Mesenteric fat pad (tissue), 1 donor: Measurements from ENCODE around the gene KCNJ15. TPM values are rescaled to one million over a fixed set of nuclear protein-coding genes. Genes with fewer than 3 reads are reported as not detected.
"Not testable (repeated sequence)": the region's sequence is repeated elsewhere in the genome, so short reads cannot be mapped to it uniquely, and the experiment has no call there.

Source experiments
- DNase-seq: peaks from one replicate; pipeline ENCODE4 v3.0.0-alpha.2; 2020; ENCODE audit warnings: low spot score
- total RNA-seq: library from RNA; stranded (reverse); fragmentation: NEBNext Ultra II Directional; extraction: Animal tissue kit (Norgen Biotek cat#: 25700); gene quantifications from one replicate; pipeline ENCODE4 v1.2.1, GENCODE V29; 2021
- donor health status: DM: yes; HTN: yes; CAD: no.

The KCNJ15 gene
- total RNA-seq, 1 donor from 2014 or later, result 7.6 TPM

DNA sequence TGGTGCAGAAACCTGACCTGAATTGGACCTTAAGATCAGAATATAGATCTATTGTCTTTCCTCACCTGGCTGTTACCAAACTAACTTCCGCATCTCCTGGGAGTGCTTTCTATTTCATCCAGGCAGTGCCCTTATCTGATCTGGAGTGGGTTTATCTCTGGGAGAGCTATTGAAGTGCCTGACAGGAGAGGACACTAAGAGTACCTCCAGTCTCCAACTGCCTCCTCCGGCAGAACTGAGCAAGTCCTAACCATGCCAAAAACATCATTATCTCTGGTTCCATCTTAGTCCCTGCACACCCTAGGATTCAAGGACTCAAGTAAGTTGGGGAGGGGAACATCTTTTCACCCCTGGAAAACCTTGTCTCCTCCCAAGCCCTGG lies 12.4 kb upstream of the KCNJ15 start:
- DNase-seq, result no peak

DNA sequence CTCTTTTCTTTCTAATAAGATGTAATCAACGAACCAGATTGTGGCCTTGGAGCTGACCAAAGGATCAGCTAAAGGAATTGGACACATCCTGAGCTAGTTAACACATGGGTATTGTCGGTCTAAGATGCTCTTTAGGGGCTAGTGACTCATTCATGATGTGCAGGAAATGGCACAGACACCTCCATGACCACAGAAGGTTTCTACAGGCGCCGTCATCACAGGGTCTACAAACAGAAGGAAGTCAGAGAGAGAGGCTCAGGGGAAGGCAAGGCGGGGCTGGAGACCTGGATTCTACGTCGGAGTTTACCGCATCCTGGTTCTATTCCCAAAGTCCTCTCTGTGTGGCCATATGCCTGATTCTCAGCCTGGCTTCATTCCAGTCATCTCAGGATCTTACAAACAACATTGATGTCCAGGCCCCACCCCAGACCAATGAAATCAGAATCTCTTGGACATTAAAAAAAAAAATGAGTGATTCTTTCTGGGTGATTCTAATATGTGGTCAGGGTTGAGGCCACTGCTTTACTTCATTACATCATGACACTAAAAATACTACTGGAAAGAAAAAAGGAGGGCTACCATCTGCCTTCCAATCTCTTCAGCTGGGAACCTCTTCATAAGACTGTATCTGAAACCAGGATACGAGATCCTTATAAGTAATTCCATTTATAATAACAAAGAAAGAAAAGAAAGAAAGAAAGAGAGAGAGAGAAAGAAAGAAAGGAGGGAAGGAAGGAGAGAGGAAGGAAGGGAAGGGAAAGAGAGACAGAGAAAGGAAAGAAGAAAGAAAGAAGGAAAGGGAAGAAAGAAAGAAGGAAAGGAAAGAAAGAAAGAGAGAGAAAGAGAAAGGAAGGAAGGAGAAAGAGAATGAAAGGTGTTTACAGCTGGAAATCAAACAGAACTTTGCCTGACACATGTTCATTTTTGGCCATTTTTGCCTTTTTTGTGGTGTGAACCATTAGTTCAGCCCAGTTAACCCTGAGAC lies 11.6 kb upstream of the KCNJ15 start:
- DNase-seq, result no peak

GRCh38 chr21:38246511-38246910 lies 10.3 kb upstream of the KCNJ15 start:
- no peak for DNase-seq

DNA sequence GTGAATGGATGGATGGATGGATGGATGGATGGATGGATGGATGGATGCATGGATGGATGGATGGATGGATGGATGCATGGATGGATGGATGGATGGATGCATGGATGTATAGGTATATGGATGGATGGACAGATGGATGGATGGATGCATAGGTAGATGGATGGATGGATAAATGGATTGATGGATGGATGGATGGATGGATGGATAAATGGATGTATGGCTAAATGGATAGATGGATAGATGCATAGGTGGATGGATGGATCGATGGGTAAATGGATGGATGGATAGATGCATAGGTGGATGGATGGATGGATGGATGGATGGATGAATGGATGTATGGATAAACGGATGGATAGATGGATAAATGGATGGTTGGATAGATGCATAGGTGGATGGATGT lies 9.7 kb upstream of the KCNJ15 start:
- not testable (repeated sequence) for DNase-seq

DNA sequence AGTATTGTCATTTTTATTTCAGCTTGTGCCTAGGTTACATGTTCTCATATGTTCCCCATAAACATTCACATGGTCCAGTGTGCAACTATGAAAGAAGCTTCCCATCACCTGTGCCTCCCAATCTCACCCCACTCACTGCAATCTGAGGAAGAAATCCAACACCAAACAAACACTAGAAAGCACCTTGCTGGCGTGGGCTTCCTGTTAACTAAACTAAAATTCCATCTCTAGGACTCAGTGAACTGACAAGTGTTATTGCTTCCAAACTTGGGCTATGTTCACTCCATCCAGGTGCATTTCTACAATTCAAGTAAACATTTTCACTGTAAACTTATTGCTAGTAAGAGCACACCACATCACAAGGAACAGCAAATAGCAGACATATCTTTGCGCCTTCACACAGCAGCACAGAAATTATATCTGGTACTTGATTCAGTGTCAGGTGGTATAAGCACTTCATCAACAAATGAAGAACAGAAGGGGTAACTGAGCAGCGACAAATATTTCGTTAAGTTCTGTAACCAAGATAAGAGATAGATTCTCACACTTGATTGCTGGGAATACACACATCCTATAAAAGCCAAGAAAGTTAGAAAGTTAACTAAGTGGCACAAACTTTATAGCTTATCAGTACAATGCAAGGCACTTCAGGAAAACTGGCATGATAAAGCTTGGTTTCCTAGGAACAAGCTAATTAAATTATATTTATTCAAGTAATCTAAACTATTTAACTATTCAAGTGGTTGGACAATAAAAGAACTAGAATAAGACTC lies 8.9 kb upstream of the KCNJ15 start:
- no peak for DNase-seq

DNA sequence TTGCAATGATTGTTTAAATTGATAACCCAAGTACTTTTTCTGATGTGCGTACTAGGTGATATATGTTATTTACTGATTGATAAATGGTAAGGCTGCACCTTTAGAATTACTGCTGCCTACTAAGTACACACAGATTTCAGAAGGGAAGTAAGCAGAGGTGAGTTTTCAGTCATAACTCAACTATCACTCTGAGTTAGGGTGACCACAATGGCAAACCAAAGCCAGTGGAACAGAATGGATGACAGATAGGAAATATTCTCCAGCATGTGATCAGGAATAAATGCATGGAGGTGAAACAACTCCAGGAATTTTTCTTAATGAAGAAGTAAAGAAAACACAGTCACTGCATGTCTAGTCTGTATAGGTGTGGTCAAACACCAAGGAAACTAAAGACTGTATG lies 7.5 kb upstream of the KCNJ15 start:
- no peak for DNase-seq

DNA sequence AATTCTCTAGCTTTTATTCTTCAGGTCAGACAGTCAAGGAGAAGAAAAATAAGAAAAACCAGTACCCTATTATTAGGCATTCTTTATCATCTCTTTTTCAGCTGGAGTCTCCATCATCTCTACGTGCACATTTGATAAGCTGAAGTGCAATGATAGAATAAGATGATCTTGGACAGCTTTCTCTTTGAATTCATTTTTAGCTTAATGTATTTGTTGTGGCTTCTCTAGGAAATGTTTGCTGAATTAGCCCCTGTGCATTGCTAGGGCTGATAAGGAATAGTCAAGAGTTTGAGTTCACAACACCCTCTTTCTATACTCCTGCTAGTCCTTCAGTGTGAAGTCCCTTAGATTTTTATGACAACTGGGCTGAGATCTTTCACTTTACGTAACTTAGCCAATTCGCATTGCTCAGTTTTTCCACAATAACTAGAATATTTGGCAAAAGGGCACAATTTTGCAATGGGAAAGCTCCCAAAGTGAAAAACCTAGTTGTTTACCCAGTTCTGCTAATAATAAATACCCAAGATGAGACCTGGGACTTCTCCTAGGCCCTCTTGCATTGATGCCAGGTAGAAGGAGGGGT lies 7.0 kb upstream of the KCNJ15 start:
- no peak for DNase-seq

DNA sequence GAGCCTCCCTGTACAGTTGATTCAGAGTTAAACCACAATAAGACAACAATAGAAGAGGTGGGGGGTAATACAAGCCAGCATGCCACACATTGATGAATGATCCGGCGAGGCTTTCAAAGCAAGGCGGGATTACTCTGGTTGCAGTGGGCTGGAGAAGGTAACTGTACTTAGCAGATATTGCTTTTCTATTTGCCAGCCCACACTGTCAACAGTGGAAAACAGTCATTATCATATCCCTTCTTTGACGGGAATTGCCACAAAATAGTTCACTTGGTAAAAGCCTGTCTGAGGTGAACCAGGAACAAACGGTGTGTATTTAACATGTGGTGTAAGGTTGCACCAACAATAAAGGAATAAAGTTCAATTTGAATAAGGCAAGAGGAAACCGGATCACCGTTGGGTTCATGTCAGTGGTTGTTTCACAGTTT lies 5.8 kb upstream of the KCNJ15 start:
- no peak for DNase-seq

- no peak for DNase-seq
Measured at GRCh38 chr21:38254970-38255369, 1.8 kb upstream of the KCNJ15 start.

GRCh38 chr21:38255571-38256117 lies 1.1 kb upstream of the KCNJ15 start:
- no peak for DNase-seq

- no peak for DNase-seq
Measured at GRCh38 chr21:38257667-38258066, 876 bp downstream of the KCNJ15 start.

DNA sequence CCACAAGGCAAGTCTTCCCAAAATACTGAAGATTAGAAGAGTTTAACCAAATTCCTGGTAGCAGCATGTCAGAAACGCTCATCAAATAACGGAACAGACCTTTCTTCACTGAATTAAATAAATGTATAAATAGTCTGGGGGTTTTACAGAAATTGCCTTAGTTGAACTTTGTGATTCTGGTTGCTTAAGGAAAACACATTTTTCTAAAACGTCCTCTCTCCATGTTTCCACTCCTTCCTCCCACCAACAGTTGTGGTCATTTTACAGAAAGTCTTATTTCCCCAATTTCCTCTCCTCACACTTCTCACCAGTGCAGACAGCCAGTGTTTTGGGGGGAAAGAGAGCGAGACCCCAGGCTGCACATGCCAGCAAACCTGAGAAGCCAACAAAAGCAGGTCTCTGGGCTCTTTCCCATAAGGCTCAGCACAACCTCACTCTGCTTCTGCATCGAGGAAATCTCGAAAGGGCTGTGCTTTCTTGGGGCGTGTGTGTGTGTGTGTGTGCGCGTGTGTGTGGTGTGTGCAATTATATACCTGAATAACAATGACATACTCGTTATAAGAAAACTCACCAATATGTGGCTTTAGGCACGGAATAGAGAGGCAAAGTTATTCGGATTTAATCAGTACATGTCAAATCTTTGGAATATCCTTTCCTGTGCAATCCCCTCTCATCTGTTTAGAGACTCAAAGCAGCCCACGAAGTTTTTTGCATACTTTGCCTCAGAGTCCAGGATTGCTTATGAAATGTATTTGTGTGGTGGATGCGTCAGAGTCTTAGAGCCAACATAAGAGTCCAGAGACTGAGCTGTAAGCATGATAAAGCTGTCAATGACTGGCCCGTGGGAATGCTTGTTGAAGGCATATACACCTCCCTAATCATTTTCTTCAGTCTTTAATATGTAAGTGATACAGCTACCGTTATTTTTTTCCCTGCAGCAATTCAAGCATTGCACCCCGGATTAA lies 2.0 kb downstream of the KCNJ15 start:
- DNase-seq, result no peak

DNA sequence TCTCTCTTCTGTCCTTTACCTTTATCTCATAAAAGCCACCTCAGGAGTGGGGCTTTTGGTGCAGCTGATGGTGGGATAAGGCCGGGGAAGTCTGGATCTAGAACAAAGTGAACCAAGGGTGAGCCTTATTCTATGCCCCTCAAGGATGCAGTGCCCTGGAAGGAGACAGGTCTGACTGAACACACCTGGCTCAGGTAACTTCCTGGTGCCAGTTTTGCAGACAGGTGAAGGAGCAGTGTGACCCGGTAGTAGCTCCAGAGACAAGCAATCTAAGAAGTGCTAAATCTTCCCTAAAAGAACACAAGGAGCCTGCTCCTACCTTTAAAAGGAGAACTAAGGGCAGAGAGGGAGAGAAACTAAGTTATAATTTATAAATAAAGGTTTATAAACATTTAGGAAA lies 2.9 kb downstream of the KCNJ15 start:
- no peak for DNase-seq

DNA sequence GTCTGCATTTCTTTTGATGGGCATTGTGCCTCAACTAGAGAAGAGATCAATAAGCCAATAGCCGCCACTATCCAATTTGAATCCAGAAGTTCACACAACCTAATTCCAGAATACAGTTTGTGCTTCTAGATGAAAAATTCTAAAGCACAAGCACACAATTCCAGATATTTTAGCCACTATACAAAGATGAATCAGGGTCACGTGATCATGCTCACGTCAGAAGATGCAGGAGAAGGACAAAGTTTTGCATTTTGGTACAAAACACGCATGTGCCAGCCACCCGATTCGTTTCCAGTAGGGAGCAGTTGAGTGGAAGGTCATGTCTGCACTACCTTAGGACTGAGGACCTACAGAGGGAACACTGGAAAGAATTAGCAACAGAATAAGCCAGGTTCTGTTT lies 3.6 kb downstream of the KCNJ15 start:
- no peak for DNase-seq

GRCh38 chr21:38261851-38262250 lies 5.1 kb downstream of the KCNJ15 start:
- DNase-seq, result no peak

DNA sequence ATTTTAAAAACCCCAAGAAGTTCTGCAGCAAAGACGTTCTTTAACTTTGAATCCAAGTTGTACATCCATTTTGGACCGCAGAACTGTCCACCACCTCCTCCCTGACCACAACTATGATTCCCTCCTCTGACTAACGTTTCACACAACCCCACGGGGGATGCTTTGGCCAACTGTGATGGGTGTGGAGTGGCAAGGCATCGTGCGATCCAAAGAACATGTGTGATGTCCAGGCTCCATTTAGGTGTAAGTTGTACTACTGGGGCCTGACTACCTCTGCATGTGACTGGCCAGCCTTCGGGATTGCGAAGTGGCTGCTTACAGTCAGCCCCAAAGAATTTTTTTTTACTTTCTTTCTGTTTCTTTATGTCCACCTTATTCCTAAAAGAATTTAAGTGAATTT lies 6.7 kb downstream of the KCNJ15 start:
- no peak for DNase-seq

GRCh38 chr21:38264571-38264970 lies 7.8 kb downstream of the KCNJ15 start:
- no peak for DNase-seq

GRCh38 chr21:38265166-38265565 lies 8.4 kb downstream of the KCNJ15 start:
- no peak for DNase-seq

DNA sequence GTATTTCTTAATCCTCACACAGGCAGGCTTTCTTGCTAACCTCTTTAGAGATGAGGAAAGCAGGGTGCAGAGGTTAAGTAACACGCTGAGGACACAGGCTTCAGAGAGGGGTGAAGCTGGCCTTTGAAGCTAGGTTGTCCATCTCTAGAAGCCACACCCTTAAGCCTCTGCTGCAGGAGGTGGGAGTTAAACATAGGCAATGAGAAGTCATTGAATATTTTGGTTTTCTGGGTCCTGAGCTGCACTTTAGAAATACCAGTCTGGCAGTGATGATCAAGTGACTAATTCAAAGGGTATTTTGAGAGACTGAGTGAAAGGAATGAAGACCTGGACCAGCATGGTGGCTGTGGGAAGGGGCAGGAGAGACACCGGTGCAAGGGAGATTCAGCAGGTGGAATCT lies 9.9 kb downstream of the KCNJ15 start:
- DNase-seq, result no peak

DNA sequence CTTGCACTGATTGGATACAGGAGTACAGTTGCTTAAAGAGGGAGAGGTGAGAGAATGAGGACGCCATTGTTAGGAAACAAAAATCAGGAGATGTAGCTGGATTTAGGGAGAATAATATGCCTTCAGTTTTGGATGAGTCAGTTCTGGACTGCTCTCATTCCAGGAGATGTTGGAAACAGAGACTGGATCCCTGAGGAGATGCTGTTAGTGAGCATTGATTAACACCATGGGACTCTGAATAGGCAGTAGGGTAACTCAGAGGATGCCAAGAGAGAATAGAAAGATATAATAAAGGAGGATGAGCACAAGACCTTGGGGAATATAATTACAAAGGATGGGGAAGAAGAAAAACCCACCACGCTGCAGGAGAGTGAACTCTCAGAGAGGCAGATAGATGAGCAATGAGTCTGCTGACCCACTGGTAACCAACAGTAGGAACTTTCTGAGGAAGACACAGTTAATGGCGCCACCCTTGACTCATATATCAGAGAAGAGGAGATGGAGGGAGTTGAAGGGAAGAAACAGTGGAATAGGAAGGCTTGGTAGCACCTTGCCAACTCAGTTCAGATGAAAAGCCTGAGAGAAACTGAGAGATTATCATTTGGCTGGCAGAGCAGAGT lies 10.5 kb downstream of the KCNJ15 start:
- DNase-seq, result no peak
